ENCODE data around the gene IL21R.

IL21R gene

DNA sequence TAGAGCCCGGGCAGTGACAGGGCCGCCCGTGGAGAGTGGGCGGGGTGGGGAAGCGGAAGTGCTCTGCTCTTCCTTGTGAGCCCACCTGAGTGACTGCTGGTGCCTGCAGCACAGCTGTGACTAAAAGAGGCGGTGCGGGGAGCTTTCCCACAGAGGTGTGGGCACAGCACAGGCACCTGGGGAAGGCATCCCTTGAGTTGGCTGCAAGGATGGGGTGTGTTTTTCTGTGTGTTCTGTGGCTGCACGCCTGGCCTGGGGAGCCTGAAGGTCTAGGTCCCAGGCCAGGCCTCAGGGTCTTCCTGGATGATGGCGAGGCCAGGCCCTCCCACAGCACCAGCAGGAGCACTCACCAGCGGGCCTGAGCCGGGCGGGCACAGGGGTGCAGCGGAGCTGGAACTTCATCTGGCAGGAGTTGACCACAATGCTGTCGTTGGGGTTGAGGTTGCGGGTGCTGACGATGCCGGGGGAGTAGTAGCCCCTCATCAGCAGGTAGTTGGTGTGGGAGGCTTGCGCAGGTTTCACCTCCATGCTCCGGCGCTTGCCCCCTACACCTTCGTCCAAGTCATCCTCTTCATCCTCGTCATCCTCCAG lies 67.1 kb downstream of the IL21R start:
- DNase-seq: no peak

DNA sequence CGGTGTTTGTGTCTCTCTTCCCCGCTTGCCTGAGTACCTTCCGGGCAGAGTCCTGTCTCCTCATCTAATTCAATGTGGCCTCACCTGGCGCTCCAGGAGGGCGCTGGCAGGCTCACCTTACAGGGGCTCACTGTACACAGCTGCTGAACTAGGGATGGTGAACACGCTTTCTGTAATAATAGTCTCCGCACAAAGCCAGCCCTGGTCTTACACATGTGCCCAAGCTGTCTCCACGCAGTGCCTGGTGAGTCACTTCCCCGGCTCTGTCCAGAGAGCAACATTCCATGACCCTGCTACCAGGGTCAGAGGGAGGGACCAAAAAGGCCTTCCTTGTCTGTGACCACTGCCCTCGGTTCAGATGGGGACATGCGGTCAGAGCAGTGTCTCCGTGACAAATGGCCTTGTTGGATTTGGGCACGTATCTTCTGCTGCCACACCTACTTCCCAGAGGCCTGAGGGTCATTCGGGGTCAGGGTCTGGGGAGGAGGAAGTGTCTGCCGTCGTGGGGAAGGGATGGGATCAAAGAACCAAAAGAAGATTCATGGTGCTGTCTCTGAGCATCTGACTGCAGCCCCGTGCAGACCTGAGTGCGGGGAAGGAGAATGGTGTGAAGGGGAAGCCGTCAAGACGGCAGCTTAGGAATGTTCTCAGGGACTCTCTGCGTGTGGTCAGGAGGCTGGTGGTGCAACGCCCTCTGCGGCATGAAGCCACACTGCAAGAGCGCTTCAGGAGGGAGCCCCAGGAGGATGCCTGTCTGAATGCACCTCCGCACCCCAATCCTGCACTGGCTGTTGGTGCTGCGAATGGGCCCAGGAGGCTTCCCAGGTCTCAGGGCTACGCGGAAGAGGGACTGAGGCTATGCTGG lies 68.8 kb downstream of the IL21R start:
- no peak for DNase-seq

DNA sequence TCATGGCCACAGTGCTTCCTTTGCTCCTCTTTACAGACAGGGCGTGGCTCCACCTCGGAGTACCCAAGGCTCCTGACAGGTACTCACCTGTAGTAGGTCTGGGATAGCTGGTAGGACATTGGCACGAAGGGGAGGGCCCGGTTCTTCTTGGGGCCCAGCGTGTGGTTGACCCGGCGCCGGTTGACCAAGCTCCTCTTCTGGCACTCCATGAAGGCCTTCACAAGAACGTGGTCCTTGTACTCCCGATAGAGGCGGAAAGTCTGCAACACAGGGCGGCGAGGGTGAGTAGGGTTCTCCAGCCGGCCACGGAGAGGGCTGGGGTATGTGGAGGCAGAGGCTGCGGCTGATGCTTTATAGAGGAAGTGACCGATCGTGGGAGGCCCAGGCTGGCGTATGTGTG lies 69.7 kb downstream of the IL21R start:
- no peak for DNase-seq

DNA sequence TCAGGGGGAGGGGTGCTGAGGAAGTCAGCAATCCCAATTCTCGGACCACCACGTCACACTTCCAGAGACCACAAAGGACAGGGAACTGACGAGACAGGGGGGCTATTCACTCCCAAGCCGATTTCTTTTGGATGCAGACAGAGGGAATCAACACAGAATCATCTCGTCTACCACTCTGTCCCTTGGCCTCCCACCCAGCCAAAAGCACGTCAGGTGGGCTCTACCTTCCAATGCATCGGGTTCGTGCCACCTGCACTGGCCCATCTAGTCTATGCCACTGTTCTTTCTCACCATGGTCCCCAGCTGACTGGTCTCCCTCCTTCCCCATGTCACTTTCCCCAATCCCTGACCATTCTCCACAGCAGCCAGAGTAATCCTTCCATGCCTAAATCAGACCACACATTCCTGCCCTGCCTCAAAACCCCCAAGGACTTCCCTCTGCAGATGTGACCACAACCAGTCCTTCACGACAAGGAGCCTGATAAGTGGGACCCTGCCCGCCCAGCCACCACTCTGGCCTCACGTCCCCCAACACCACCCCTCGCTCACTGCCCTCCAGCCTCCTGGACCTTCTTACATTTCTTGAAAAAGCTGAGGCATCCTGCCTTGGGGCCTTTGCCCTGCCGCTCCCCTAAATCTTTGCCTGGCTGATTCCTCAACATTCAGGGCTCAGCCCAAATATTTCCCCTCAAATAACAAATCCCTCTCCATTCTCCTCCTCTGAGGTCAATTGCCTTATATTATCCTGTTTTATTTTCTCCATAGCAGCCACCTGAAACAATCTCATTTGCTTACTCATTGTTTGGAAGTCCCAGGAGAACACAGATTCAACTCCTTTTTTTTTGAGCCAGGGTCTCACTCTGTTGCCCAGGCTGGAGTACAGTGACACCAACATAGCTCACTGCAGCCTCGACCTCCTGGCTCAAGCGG lies 70.4 kb downstream of the IL21R start:
- DNase-seq: no peak

DNA sequence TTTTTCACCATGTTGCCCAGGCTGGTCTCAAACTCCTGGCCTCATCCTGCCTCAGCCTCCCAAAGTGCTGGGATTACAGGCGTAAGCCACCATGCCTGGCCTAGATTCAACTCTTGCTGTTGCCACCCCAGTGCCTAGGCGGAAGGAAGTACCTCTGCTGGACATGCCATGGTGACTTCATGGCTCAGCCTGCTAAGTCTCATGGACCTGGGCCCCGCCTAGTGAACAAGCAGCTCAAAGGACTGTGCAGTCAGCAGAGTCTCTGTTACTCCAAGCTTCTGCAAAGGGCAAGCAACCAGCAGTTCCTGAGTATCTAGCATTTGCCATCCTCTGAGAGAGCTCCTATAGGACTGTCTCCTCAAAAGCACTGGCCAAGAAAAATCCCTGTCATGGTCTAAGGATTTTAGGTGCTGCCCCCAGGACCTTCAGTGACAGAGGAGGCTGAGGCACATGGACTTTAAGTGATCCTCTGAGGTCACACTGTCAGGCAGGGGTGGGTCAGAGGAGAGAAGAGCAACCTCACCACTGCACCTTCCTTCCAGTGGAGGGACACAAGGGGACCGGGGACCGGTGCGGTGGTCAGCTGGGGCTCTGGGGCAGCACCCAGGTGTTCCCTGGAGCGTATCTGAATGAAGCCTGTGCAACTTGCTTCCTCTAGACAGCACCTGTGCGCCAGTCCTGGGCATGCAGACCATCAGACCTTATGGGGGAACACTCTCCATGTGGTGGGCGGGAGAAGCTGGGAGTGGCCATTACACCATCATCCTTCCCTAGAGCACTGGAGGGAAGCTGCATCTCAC lies 71.3 kb downstream of the IL21R start:
- no peak for DNase-seq

DNA sequence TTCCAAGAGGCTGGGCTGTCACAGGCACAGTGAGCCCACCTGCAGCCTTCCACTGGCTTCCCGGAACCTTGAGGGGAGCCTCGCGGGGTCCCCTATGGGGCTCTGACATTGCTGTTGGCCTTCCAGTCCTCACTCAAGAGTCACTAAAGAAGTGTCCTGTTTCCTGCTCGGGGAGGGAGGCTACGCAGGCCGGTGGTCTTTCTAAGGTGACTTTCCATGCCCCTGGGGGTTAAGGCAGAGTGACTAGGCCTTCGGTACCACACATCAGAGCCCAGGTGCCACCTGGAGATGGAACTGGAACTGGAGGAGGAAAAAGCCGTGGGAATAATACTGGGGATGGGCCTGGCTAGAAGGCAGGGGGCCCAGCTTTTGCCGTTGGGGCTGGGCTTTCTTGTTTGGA lies 72.1 kb downstream of the IL21R start:
- DNase-seq: no peak

DNA sequence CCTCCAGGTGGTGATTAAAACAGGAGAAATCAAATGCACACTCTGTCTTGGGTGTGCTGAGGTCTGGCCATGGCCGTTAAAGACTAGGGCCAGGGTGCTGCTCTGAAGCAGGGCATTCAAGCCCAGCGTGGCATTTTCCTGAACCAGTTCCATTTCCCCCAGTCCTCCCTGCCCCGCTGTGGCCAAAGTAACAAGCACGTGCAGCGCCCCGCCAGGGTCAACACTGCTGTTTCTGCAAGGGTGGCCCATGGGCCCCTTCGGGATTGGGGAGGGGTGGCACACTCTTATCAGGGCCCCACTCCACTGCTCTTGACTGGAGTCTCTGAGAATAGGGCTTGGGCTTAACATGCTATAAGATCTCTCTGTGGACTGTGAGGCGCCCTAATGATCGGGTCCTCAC lies 72.9 kb downstream of the IL21R start:
- DNase-seq: no peak

DNA sequence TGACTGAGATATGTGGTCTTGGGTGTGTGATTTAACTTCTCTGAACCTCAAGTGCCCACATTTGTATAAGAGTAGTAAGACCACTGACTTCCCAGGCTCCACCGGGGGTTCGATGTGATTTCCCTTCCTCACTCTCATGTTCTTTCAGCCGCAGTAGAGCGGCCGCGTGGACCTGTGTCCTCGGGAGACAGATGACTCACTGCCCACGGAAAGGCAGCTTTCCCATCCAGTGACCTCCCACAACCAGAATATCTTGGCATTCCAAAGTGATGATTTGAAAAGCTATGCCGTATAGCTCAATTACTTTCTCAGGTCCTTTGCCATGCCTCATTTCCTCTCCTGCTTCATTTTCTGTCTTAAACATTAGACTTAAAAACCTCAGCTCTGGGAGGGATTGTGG lies 73.6 kb downstream of the IL21R start:
- no peak for DNase-seq

DNA sequence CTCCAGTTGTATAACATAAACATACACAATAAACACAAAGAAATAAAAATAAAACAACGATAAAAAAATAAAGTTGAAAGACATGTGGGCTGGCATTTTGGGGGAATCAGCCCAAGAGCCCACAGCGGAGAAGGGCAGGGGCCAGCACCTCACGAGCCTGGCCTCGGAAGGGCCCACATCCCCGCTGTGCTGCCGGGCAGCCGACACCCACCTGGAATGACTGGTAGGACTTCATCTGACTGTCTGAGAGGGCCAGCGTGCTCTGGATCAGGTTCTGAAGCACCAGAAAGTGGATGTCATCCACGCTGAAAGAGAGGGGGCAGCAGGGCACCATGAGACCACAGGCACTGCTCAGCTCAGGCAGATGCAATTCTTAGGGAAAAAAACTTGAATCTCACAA lies 74.3 kb downstream of the IL21R start:
- DNase-seq: no peak

DNA sequence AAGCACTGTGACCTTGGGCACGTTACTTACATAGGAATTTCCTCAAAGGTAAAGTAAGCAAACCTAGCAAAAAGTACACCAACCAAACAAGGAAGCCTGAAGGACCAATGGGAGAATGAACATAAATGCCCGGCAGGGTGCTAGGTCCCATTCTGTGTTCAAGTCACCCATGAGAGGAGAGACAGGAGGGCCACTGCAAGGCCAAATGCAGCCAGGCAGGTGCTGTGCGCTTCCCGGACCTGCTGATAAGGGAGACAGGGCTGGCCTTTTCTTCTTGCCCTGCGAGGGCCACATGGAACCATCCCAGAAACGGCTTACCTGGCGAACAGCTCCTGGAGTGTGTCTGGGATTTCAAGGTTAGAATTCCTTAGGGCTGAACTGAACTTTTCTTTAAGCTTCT lies 78.8 kb downstream of the IL21R start:
- no peak for DNase-seq

DNA sequence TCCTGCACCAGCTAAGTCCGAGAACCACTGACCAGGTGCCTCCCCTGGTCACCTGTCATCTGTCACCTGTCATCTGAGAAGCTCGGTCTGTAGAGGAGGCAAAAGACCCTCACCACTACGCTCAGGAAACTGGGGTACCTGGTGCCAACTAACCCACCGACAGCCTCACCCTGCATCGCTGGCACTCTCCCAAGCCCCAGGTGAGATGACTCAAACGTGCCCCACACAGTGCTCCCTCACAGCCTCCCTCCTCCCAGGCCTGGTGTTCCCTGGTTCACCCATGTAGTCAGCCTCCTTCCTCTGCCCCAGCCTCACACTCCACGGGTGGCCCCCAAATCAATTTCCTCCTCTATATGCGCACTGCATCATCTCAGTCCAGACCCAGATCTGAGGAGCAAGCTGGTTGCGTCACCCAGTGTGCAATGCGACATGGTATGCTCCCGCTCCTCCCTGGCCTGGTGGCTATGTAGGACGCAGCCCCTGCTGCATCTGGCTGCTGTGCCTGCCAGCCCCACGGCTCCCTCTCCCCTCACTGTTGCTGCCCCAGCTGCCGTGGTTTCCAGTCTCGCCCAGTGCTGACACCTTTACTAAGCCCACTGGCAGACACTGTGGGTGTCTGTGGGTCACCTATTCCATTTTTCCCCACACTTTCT lies 79.4 kb downstream of the IL21R start:
- no peak for DNase-seq

DNA sequence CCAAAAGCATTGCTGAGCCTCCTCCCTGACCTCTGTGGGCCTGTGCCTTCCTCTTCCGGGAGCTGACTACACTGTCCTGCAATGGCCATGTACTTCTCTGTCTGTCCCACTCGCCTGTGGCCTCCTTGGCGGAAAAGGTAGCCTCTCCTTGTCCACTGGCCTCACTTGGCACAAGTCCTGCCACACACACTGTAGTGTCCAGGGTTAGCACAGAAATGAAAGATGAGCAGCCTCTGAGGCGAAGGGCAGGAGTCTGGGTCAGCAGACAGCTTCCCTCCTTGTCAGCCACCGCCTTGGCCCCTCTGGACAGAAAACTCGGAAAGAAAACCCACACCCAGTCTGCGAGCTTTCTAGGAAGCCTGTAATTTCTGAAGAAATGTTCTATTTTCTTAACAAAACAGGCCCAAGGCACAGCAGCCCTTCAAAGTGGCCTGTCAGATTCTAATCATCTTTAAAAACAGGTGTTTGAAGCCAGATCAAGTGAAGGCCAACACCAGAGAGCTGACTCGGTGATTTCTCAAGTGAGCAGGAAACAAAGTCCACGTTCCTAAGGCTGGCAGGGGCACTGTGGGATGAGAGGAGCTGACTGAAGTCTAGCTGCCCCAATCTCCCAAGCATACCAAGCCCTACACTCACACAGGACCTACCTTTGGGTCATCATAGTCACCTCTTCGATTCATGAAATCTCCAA lies 80.6 kb downstream of the IL21R start:
- DNase-seq: no peak

DNA sequence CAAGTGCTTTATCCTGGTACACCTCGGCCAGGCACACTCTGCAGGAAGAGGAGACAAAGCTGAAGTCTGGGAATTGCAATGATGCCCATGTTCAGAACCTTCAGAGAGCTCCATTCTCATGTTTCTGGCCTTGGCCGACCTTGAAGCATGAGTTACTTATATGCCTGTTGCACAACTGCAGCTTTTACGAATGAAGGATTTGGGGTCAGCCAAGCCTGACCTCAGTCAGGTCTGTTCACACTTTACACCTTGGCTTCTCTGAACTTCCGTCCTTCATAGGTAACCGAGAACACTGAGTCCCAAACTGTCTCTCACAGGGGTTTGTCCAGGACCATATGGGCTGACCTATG lies 81.1 kb downstream of the IL21R start:
- DNase-seq: no peak

DNA sequence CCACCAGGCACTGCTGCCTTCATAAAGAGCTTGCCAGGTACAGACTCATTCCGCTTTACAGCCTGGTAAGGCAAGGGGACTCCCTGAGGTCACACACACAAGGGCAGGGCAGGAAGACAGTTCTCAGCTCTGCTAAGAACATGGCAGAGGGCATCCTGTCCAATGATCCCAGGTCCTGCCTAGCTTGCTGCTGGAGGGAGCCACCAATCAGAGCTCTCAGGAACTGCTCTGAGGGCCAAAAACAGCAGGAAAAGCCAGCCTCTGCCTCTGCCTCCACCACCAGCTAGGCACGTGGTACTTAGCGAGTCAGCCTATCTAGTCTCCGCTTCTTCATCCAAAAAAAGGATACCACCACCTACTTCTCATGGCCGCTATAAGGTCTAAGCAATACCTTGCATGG lies 81.7 kb downstream of the IL21R start:
- no peak for DNase-seq

DNA sequence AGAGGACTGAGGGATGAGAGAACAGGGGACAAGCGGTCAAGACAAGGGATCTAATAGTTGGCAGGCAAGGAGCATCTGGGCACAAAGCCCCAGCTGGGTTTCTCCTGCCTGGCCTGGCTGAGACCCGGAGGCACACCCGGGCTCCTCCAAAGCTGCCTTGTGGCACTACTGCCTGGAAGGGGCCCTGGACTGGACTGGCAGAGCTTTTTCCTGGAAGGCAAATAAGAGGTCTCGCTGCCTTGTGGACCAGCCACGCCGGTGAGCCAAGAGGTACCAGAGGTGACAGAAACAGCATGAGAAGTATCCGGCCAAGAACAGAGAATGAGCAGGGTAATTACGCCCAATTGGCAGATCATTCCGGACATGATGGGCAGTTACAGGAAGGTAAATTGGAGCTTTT lies 83.2 kb downstream of the IL21R start:
- no peak for DNase-seq

DNA sequence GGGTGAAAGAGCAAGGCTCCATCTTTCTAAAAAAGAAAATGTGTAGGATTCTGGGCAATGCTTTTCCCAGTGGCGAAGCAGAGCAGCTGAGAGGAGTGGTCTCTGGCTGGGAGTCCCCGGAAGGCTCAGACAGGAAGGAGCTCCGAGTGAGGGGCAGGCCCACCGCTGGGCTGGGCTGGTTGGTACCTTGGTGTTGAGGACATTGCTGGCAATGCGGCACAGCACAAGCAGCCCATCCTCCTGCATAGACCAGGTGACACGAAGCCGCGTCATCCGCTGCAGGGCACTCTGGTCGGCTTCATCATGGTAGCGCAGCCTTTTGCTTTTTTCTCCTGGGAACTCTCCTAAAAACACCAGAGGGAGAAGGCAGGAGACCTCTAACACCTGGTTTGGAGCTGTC lies 83.8 kb downstream of the IL21R start:
- DNase-seq: no peak

DNA sequence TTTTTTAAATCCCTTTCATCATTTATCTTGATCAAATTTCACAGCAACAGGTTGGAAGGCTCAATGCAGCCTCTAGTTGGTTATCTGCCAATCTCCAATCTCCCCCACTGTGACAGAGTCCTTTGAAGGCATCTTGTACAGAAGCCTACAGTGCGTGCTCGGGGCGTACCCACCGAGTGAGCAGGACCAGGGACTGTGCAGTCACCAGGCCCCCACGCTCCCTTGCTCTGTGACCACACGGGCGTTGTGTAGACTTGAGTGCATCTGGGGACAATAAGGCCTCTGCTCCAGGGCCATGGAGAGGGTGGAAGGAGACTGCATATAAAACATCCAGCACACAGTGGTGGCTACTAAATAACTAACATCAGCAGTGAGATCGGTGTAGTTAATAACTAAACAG lies 84.4 kb downstream of the IL21R start:
- DNase-seq: no peak

DNA sequence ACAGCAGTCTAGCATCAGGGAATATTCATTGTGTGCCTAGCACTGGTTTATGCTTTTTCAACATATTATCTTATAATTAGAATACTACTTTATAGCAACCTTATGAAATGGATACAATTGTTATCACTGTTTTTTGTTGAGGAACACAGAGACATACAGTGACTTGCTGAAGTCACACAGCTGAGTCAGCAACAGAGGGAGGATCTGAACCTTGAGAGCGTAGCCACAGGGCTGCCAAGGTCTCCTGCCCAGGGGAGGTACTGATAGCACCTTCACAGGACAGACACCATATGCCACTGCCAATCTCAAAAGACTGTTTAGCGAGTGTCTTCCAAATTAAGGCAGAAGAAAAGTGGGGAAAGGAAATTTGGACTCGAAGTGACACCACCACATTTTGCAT lies 84.8 kb downstream of the IL21R start:
- no peak for DNase-seq

DNA sequence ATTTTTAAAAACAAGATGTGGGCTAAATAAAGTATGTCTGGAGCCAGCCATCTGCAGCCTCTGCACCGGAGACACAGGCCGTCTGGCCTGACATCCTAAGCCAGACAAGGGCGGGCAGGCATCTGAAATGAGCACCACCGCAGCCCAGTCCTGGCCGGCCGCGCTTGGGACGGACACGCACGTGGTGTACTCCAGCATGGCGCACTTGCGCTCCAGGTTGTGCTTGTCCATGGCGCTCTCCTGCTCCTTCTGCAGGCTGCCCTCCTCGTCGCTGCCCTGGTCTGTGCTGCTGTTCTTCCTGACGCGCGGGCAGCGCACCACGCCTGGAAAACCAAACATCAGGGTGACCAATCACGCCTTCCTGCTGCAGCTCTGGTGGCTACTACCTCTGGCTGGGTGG lies 87.4 kb downstream of the IL21R start:
- no peak for DNase-seq

DNA sequence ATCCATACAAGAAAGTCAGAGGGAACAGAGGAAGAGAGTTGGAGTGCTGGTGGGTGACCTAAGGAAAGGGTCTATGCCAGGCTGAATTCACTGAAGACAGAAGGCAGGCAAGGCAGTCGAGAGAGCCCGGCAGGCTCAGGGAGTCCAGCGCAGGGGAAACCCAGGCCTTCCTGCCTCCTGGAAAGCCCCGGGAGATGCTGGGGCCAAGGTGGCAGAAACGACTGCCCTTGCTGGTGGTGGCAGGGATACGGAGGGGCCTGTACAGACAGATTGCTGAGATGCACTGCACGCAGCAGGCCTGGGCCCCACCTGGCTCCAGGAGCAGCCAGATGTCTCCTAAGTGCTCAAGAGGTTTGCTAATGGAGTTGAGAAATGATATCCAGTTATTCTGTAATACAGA lies 87.9 kb downstream of the IL21R start:
- DNase-seq: no peak

DNA sequence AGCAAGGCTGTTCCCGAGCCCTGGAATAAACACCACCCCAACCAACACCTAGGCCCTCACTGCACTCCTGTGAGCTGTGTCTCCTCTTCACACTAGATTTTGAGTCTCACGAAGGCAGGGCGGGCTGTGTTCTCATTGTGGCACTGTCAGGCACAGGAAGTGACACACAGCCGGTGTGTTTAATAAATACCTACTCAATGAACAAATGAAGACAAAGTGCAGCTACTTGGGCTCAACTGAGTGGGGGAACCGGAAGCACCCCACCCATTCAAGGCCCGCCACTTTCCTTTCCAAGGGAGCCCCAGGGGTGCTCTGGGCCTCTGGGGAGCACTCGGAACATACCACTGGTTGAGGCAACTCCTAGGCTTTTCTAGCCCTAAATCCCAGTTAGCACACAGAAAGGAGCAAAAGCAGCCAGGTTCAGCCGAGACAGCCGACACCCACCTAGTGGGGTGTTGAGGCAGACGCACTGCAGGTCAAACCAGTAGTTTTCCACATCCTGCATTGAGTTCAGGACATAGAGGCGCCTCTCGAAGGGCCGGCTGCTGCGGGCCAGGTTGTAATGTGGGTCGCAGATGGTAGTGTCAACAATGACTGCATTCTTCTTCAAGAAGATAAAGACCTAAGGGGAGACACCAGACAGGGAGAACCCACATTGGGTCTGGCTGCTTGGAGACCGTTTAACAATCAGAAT lies 90.1 kb downstream of the IL21R start:
- no peak for DNase-seq
